Measurements from ENCODE around the gene LSS.
"Not testable (repeated sequence)": the region's sequence is repeated elsewhere in the genome, so short reads cannot be mapped to it uniquely, and the experiment has no call there.

Gene LSS

DNA sequence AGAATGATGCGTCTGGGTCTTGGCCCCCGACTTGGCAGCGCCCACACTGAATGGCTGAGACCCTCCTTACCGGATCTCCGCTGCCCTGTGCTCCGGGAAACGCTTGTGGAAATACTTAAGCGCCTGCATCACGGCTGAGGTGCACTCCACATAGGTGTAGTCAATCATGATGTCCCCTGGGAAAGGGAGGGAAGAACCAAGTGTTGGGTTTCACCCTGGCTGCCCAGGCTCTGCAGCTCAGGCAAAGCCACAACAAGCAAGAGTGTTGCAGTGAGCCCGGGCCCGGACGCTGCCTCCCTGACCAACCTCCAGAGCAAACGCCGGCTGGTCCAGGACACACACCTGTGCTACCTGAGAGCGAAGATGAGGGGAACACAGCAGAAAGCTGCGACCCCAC lies 22.8 kb downstream of the LSS start:
- H3K4me3 ChIP-seq (ENCODE audit: low read depth in 1 of 2, low read length in 1 of 2) = no peak overlapping the region
- H3K27me3 ChIP-seq = no peaks in the 10 kb centered on the region
- H3K9me3 ChIP-seq = no peaks in the 10 kb centered on the region
- TF ChIP-seq, protein P1, sequence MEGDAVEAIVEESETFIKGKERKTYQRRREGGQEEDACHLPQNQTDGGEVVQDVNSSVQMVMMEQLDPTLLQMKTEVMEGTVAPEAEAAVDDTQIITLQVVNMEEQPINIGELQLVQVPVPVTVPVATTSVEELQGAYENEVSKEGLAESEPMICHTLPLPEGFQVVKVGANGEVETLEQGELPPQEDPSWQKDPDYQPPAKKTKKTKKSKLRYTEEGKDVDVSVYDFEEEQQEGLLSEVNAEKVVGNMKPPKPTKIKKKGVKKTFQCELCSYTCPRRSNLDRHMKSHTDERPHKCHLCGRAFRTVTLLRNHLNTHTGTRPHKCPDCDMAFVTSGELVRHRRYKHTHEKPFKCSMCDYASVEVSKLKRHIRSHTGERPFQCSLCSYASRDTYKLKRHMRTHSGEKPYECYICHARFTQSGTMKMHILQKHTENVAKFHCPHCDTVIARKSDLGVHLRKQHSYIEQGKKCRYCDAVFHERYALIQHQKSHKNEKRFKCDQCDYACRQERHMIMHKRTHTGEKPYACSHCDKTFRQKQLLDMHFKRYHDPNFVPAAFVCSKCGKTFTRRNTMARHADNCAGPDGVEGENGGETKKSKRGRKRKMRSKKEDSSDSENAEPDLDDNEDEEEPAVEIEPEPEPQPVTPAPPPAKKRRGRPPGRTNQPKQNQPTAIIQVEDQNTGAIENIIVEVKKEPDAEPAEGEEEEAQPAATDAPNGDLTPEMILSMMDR (IDR thresholded peaks at IDR 0.05) = no peak
- H3K4me1 ChIP-seq (ENCODE audit: control insufficient read depth in 1 of 2, insufficient read depth in 1 of 2, low read depth in 1 of 2, low read length in 1 of 2) = no peaks in the 10 kb centered on the region
- H3K36me3 ChIP-seq = peaks cover 19% of the 10 kb centered on the region
- no peak overlapping the region for H3K27ac ChIP-seq

DNA sequence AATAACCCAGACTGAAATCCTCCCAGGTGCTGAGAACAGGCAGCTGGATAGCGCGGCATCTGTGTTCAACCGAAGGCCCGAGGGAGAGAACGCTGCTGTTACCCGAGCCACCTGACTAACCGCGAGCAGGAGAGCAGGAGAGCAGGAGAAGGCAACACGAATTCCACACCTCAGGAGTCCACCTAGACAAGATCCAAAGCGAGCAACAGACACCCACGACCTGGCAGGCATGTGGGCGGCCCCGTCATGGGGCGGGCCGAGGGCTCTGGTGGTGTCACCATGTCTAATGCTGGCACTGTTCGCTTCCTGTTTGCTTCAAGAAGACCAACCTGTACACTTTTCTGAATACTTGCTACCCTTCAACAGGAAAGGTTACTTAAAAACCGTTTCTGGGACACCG lies 23.4 kb downstream of the LSS start:
- Histone ChIP-seq H3K27me3 (no peaks in the 10 kb centered on the region), H3K4me1 (ENCODE audit: control insufficient read depth in 1 of 2, insufficient read depth in 1 of 2, low read depth in 1 of 2, low read length in 1 of 2) (no peaks in the 10 kb centered on the region), H3K27ac (no peak overlapping the region), H3K9me3 (no peaks in the 10 kb centered on the region), H3K36me3 (peaks cover 19% of the 10 kb centered on the region), H3K4me3 (ENCODE audit: low read depth in 1 of 2, low read length in 1 of 2) (no peak overlapping the region)
- TF ChIP-seq, protein P1 (IDR thresholded peaks at IDR 0.05) = no peak

DNA sequence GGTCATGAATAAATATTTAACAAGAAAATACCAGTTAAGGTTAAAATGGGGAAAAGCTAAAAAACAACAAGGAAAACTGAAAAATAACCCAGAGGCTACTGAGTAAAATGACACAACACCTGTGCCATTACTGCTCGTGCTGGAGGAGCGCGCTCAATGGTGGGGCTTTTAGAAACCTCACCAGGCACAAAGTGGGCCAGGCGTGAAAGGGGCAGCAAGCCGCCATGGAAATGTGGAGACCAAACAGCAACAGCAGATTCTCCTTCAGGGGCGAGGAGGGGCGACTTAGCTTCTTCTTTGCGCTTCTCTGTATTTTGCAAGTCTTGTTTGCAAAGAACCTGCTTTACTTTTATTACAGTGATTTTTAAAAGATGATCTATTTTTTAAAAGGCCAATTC lies 25.4 kb downstream of the LSS start:
- TF ChIP-seq, protein P1 (IDR thresholded peaks at IDR 0.05) = no peak
- peaks cover 14% of the 10 kb centered on the region for H3K36me3 ChIP-seq

DNA sequence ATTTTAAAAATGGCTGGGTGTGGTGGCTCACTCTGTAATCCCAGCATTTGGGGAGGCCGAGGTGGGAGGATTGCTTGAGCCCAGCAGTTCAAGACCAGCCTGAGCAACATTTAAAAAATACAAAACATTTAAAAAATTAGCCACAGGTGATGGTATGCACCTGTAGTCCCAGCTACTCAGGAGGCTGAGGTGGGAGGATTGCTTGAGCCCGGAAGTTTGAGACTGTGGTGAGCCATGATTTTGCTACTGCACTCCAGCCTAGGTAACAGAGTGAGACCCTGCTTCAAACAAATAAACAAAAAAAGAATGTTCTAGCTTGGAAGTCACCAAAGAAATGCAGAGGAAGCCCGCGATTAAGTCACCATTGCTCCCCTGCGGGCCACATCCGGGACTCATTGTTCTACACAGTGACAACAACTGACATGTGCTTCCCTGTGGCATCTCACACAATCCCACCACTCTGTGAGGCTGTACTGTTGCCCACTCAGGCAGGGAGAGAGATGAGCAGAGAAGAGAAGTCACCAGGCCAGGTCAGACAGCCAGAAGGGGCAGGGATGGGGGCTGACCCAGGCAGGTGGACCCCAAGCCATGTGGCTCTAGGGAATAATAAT lies 25.9 kb downstream of the LSS start:
- Histone ChIP-seq H3K36me3 (peaks cover 14% of the 10 kb centered on the region), H3K4me1 (ENCODE audit: control insufficient read depth in 1 of 2, insufficient read depth in 1 of 2, low read depth in 1 of 2, low read length in 1 of 2) (no peaks in the 10 kb centered on the region), H3K9me3 (no peaks in the 10 kb centered on the region), H3K4me3 (ENCODE audit: low read depth in 1 of 2, low read length in 1 of 2) (no peak overlapping the region), H3K27me3 (no peaks in the 10 kb centered on the region), H3K27ac (no peak overlapping the region)
- TF ChIP-seq, protein P1 (IDR thresholded peaks at IDR 0.05) = no peak

More for the DNA sequence above, 25.4 kb downstream of the LSS start:
- H3K4me1 ChIP-seq (ENCODE audit: control insufficient read depth in 1 of 2, insufficient read depth in 1 of 2, low read depth in 1 of 2, low read length in 1 of 2) = no peaks in the 10 kb centered on the region
- no peak overlapping the region for H3K27ac ChIP-seq
- no peaks in the 10 kb centered on the region for H3K27me3 ChIP-seq
- no peak overlapping the region for H3K4me3 ChIP-seq (ENCODE audit: low read depth in 1 of 2, low read length in 1 of 2)
- H3K9me3 ChIP-seq = no peaks in the 10 kb centered on the region

DNA sequence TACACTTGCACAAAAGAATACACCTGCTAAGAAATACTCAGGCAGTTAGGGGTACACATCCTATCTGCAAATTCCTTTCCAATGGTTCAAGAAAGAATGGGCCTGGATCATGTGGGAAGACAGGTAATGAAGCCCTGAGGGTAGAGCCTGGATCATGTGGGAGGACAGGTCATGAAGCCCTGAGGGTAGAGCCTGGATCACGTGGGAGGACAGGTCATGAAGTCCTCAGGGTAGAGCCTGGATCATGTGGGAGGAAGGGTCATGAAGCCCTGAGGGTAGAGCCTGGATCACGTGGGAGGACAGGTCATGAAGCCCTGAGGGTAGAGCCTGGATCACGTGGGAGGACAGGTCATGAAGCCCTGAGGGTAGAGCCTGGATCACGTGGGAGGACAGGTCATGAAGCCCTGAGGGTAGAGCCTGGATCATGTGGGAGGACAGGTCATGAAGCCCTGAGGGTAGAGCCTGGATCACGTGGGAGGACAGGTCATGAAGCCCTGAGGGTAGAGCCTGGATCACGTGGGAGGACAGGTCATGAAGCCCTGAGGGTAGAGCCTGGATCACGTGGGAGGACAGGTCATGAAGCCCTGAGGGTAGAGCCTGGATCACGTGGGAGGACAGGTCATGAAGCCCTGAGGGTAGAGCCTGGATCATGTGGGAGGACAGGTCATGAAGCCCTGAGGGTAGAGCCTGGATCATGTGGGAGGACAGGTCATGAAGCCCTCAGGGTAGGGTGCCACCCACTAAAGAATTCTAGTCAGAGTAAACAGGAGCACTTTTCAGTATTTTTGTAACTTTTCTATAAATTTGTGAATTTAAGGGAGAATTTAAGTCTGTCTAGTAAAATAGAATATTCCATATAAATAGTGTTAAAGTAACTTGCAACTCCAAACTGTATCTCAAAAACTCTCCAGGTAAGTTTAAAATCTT lies 27.4 kb downstream of the LSS start:
- not testable (repeated sequence) for H3K27ac ChIP-seq; H3K4me3 ChIP-seq (ENCODE audit: low read depth in 1 of 2, low read length in 1 of 2); H3K9me3 ChIP-seq; H3K27me3 ChIP-seq; H3K4me1 ChIP-seq (ENCODE audit: control insufficient read depth in 1 of 2, insufficient read depth in 1 of 2, low read depth in 1 of 2, low read length in 1 of 2); H3K36me3 ChIP-seq
